ENCODE measurements around the gene MXD4. TPM values are rescaled to one million over a fixed set of nuclear protein-coding genes. Genes with fewer than 3 reads are reported as not detected.

Gene MXD4
- total and polyA plus RNA-seq, 2 of the 13 experiments (the other 11 are each of a cell fraction or from before 2014, with no cell fraction given) = 29.0 to 31.3 TPM

DNA sequence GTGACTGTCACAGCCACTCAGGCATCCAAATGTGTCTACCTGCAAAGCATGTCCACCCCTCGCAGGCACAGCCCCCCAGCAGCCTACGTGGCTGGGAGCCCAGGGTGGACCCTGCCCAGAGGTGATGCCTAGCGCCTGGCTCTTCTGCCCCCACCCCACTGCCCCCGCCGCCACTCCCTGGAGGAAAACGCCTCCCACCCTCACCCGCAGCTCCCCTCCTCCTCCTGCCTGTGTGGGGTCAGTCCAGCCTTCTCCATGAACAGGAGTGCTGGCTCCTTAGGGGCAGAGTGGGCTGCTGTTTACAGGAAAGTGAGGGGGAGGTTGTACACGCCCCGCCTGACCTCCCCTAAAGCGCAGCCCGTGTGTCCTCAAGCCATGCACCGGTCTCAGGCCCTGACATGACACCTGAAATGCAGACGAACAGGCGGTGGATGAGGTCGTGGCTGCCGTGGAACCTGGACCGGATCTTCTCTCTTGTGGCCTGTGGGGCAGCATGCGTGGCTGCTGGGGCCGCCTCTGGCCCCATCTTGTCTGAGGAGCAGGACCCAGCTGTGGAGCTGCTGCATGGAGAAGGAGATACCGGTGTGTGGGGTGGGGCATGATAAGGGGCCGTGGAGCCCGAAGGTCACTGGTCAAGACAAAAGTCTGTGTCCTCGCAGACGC, 11.9 kb upstream of the MXD4 start:
- in situ Hi-C loops (cut with HindIII; ENCODE audit: extremely low pct_ligation_motif_present, low pct_unique_long_range_greater_than_20kb) (no loop called here), intact Hi-C loops (cut with micrococcal nuclease; ENCODE audit: unreplicated experiment) (no loop called here)
- FAIRE-seq = no peak
- no peaks in the 10 kb centered on the region for H3K9me3 ChIP-seq (ENCODE audit: low read length)
- no peaks in the 10 kb centered on the region for H3K36me3 ChIP-seq (replicated peaks in 1 of 2; ENCODE audit: control insufficient read depth in 1 of 2, insufficient read depth in 2 of 2, low read length in 2 of 2)
- POLR2A ChIA-PET = interaction anchor here (1.4 kb wide), 1 partner anchor 12 kb away, joined by 3 read pairs; the partner anchor contains the start of gene MXD4
- ATAC-seq = no peak
- 32% methylated on average over 8 of the region's 24 CpGs for WGBS (ENCODE audit: low lambda C conversion rate)
- CTCF ChIA-PET (ENCODE audit: low intra/inter-chr PET ratio, low total read pairs) = no interaction called here
- BruUV-seq (replicated peaks) = no TSS peak
- no peak for DNase-seq (ENCODE audit: low spot score)
- H3K27me3 ChIP-seq (ENCODE audit: control insufficient read depth in 1 of 2, insufficient read depth in 2 of 2, low read length in 2 of 2) = peaks cover 12 to 53% of the 10 kb centered on the region in 2 experiments; a peak in 4 of 5 replicates
- no peak overlapping the region for H3K4me3 ChIP-seq (replicated peaks in 1 of 3; ENCODE audit: insufficient read depth in 1 of 3, low read depth in 2 of 3, low read length in 3 of 3)
- H3K4me1 ChIP-seq (ENCODE audit: insufficient read depth, low read length) = no peaks in the 10 kb centered on the region
- no peak overlapping the region for H2AFZ ChIP-seq (ENCODE audit: low read length)
- H3K79me2 ChIP-seq (ENCODE audit: insufficient read depth, low read length) = no peaks in the 10 kb centered on the region
- H3K4me2 ChIP-seq (ENCODE audit: low read depth, low read length) = no peak overlapping the region
- no peaks in the 10 kb centered on the region for H4K20me1 ChIP-seq (ENCODE audit: insufficient read depth, low read length)
- no peak overlapping the region for H3K9ac ChIP-seq (ENCODE audit: insufficient read depth, low read depth, low read length)
- no peak overlapping the region for H3K27ac ChIP-seq (ENCODE audit: extremely low read length, insufficient read depth, low read length)
- TF ChIP-seq, protein P1, sequence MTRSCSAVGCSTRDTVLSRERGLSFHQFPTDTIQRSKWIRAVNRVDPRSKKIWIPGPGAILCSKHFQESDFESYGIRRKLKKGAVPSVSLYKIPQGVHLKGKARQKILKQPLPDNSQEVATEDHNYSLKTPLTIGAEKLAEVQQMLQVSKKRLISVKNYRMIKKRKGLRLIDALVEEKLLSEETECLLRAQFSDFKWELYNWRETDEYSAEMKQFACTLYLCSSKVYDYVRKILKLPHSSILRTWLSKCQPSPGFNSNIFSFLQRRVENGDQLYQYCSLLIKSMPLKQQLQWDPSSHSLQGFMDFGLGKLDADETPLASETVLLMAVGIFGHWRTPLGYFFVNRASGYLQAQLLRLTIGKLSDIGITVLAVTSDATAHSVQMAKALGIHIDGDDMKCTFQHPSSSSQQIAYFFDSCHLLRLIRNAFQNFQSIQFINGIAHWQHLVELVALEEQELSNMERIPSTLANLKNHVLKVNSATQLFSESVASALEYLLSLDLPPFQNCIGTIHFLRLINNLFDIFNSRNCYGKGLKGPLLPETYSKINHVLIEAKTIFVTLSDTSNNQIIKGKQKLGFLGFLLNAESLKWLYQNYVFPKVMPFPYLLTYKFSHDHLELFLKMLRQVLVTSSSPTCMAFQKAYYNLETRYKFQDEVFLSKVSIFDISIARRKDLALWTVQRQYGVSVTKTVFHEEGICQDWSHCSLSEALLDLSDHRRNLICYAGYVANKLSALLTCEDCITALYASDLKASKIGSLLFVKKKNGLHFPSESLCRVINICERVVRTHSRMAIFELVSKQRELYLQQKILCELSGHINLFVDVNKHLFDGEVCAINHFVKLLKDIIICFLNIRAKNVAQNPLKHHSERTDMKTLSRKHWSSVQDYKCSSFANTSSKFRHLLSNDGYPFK (CRISPR knock-in tag; IDR thresholded peaks at IDR 0.05; ENCODE audit: borderline replicate concordance) = no peak
- TF ChIP-seq, protein P2, sequence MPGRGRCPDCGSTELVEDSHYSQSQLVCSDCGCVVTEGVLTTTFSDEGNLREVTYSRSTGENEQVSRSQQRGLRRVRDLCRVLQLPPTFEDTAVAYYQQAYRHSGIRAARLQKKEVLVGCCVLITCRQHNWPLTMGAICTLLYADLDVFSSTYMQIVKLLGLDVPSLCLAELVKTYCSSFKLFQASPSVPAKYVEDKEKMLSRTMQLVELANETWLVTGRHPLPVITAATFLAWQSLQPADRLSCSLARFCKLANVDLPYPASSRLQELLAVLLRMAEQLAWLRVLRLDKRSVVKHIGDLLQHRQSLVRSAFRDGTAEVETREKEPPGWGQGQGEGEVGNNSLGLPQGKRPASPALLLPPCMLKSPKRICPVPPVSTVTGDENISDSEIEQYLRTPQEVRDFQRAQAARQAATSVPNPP (CRISPR knock-in tag; IDR thresholded peaks at IDR 0.05) = no peak
- no peak for TF ChIP-seq ZNF777 (CRISPR knock-in tag; IDR thresholded peaks at IDR 0.05)
- no peak for TF ChIP-seq RFX5 (IDR thresholded peaks at IDR 0.05; ENCODE audit: low read depth, low read length)
- TF ChIP-seq REL (CRISPR knock-in tag; conservative IDR thresholded peaks at IDR 0.05) = no peak
- TF ChIP-seq, protein P3, sequence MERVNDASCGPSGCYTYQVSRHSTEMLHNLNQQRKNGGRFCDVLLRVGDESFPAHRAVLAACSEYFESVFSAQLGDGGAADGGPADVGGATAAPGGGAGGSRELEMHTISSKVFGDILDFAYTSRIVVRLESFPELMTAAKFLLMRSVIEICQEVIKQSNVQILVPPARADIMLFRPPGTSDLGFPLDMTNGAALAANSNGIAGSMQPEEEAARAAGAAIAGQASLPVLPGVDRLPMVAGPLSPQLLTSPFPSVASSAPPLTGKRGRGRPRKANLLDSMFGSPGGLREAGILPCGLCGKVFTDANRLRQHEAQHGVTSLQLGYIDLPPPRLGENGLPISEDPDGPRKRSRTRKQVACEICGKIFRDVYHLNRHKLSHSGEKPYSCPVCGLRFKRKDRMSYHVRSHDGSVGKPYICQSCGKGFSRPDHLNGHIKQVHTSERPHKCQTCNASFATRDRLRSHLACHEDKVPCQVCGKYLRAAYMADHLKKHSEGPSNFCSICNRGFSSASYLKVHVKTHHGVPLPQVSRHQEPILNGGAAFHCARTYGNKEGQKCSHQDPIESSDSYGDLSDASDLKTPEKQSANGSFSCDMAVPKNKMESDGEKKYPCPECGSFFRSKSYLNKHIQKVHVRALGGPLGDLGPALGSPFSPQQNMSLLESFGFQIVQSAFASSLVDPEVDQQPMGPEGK (CRISPR knock-in tag; IDR thresholded peaks at IDR 0.05) = no peak
- no peak for TF ChIP-seq TCF7L2 (IDR thresholded peaks at IDR 0.05; ENCODE audit: low read depth, low read length)
- no peak for TF ChIP-seq RXRB (CRISPR knock-in tag; IDR thresholded peaks at IDR 0.05; ENCODE audit: borderline replicate concordance)
- no peak for TF ChIP-seq ZNF879 (CRISPR knock-in tag; IDR thresholded peaks at IDR 0.05)
- no peak for TF ChIP-seq ZNF143 (CRISPR knock-in tag; IDR thresholded peaks at IDR 0.05)
- no peak for TF ChIP-seq NFATC3 (CRISPR knock-in tag; IDR thresholded peaks at IDR 0.05)
- TF ChIP-seq KDM4B (CRISPR knock-in tag; IDR thresholded peaks at IDR 0.05) = no peak
- TF ChIP-seq, protein P4, sequence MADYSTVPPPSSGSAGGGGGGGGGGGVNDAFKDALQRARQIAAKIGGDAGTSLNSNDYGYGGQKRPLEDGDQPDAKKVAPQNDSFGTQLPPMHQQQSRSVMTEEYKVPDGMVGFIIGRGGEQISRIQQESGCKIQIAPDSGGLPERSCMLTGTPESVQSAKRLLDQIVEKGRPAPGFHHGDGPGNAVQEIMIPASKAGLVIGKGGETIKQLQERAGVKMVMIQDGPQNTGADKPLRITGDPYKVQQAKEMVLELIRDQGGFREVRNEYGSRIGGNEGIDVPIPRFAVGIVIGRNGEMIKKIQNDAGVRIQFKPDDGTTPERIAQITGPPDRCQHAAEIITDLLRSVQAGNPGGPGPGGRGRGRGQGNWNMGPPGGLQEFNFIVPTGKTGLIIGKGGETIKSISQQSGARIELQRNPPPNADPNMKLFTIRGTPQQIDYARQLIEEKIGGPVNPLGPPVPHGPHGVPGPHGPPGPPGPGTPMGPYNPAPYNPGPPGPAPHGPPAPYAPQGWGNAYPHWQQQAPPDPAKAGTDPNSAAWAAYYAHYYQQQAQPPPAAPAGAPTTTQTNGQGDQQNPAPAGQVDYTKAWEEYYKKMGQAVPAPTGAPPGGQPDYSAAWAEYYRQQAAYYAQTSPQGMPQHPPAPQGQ (CRISPR knock-in tag; IDR thresholded peaks at IDR 0.05; ENCODE audit: borderline replicate concordance) = no peak
- TF ChIP-seq GPN1 (CRISPR knock-in tag; IDR thresholded peaks at IDR 0.05; ENCODE audit: borderline replicate concordance) = no peak
- no peak for TF ChIP-seq KLF11 (CRISPR knock-in tag; IDR thresholded peaks at IDR 0.05)
- TF ChIP-seq, protein P5, sequence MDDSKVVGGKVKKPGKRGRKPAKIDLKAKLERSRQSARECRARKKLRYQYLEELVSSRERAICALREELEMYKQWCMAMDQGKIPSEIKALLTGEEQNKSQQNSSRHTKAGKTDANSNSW (CRISPR knock-in tag; IDR thresholded peaks at IDR 0.05; ENCODE audit: borderline replicate concordance) = no peak
- no peak for TF ChIP-seq BORCS8-MEF2B (CRISPR knock-in tag; IDR thresholded peaks at IDR 0.05)

Data from HepG2 (cell line).